ENCODE data around the gene CCM2L.

Gene CCM2L

GRCh38 chr20:32071395-32072167 lies 61.3 kb downstream of the CCM2L start:
- Histone ChIP-seq H3K4me3 (ENCODE audit: low read depth in 1 of 2, low read length in 2 of 2) (no peak overlapping the region), H3K27me3 (ENCODE audit: insufficient read depth, low read length, poor library complexity) (peaks cover 27% of the 10 kb centered on the region), H2AFZ (ENCODE audit: low read depth, low read length) (no peak overlapping the region), H4K20me1 (ENCODE audit: insufficient read depth, low read length) (peaks cover 3% of the 10 kb centered on the region; the same call in 1 of the 2 replicates), H3K4me1 (ENCODE audit: insufficient read depth, low read length) (no peaks in the 10 kb centered on the region), H3K79me2 (ENCODE audit: insufficient read depth, low read length) (no peaks in the 10 kb centered on the region), H3K36me3 (ENCODE audit: insufficient read depth, low read length) (no peaks in the 10 kb centered on the region), H3K9ac (ENCODE audit: low read depth, low read length) (no peak overlapping the region), H3K4me2 (ENCODE audit: insufficient read depth, low read length) (no peak overlapping the region), H3K9me3 (ENCODE audit: insufficient read depth, low read length, severe bottlenecking) (no peaks in the 10 kb centered on the region), H3K27ac (ENCODE audit: low read length) (no peak overlapping the region)
- TF ChIP-seq EZH2 (IDR thresholded peaks at IDR 0.05; ENCODE audit: borderline replicate concordance, low read depth, low read length, severe bottlenecking) (no peak), CTCF (IDR thresholded peaks at IDR 0.05; ENCODE audit: borderline replicate concordance, extremely low read depth, low read length, poor library complexity, severe bottlenecking) (no peak)
- DNase-seq (no peak), ATAC-seq (ENCODE audit: insufficient read depth, low read depth) (no peak)

GRCh38 chr20:32072168-32072750 lies 62.0 kb downstream of the CCM2L start:
- no peak overlapping the region for H2AFZ ChIP-seq (ENCODE audit: low read depth, low read length)
- H3K36me3 ChIP-seq (ENCODE audit: insufficient read depth, low read length): no peaks in the 10 kb centered on the region
- DNase-seq (no peak), ATAC-seq (ENCODE audit: insufficient read depth, low read depth) (no peak)
- H3K4me3 ChIP-seq (ENCODE audit: low read depth in 1 of 2, low read length in 2 of 2): no peak overlapping the region
- H3K9me3 ChIP-seq (ENCODE audit: insufficient read depth, low read length, severe bottlenecking): no peaks in the 10 kb centered on the region
- no peak overlapping the region for H3K9ac ChIP-seq (ENCODE audit: low read depth, low read length)
- H4K20me1 ChIP-seq (ENCODE audit: insufficient read depth, low read length): peaks cover 3% of the 10 kb centered on the region; the same call in 1 of the 2 replicates
- H3K27me3 ChIP-seq (ENCODE audit: insufficient read depth, low read length, poor library complexity): peaks cover 30% of the 10 kb centered on the region
- no peaks in the 10 kb centered on the region for H3K4me1 ChIP-seq (ENCODE audit: insufficient read depth, low read length)
- no peak overlapping the region for H3K27ac ChIP-seq (ENCODE audit: low read length)
- no peak for TF ChIP-seq CTCF (IDR thresholded peaks at IDR 0.05; ENCODE audit: borderline replicate concordance, extremely low read depth, low read length, poor library complexity, severe bottlenecking)
- TF ChIP-seq EZH2 (IDR thresholded peaks at IDR 0.05; ENCODE audit: borderline replicate concordance, low read depth, low read length, severe bottlenecking): no peak
- H3K4me2 ChIP-seq (ENCODE audit: insufficient read depth, low read length): no peak overlapping the region
- no peaks in the 10 kb centered on the region for H3K79me2 ChIP-seq (ENCODE audit: insufficient read depth, low read length)

- H3K4me1 ChIP-seq (ENCODE audit: insufficient read depth, low read length): no peaks in the 10 kb centered on the region
- no peaks in the 10 kb centered on the region for H3K9me3 ChIP-seq (ENCODE audit: insufficient read depth, low read length, severe bottlenecking)
- DNase-seq: no peak
- H3K79me2 ChIP-seq (ENCODE audit: insufficient read depth, low read length): no peaks in the 10 kb centered on the region
- peaks cover 33% of the 10 kb centered on the region for H3K27me3 ChIP-seq (ENCODE audit: insufficient read depth, low read length, poor library complexity)
- no peak for TF ChIP-seq CTCF (IDR thresholded peaks at IDR 0.05; ENCODE audit: borderline replicate concordance, extremely low read depth, low read length, poor library complexity, severe bottlenecking)
- no peak for TF ChIP-seq EZH2 (IDR thresholded peaks at IDR 0.05; ENCODE audit: borderline replicate concordance, low read depth, low read length, severe bottlenecking)
- no peak overlapping the region for H3K4me3 ChIP-seq (ENCODE audit: low read depth in 1 of 2, low read length in 2 of 2)
- no peaks in the 10 kb centered on the region for H3K36me3 ChIP-seq (ENCODE audit: insufficient read depth, low read length)
- H2AFZ ChIP-seq (ENCODE audit: low read depth, low read length): no peak overlapping the region
- no peak overlapping the region for H3K27ac ChIP-seq (ENCODE audit: low read length)
- no peak overlapping the region for H3K4me2 ChIP-seq (ENCODE audit: insufficient read depth, low read length)
- no peak for ATAC-seq (ENCODE audit: insufficient read depth, low read depth)
- peaks cover 3% of the 10 kb centered on the region; the same call in 1 of the 2 replicates for H4K20me1 ChIP-seq (ENCODE audit: insufficient read depth, low read length)
- no peak overlapping the region for H3K9ac ChIP-seq (ENCODE audit: low read depth, low read length)
Observed at GRCh38 chr20:32075534-32075933, 65.3 kb downstream of the CCM2L start.
